Activated T-cell treated with anti-CD3 and anti-CD28 coated beads, Interleukin-2, amount 50 U/mL, for 72 hours (primary cell): ENCODE measurements around the gene PTPMT1. TPM values are rescaled to one million over a fixed set of nuclear protein-coding genes. Genes with fewer than 3 reads are reported as not detected.

Experiments
- ATAC-seq, 2 donors: fragments of 150-1000 bp; cut with Tn5 transposase; replicated peaks in 1 of 2; 2 replicates each; pipeline ENCODE4 v1.10.0; 2021; ENCODE audit warnings: moderate library complexity in 2 of 2, mild to moderate bottlenecking in 1 of 2
- DNase-seq, 2 donors: peaks; one replicate each; pipeline ENCODE4 v3.0.0; 2021 to 2022; ENCODE audit warnings: mixed read lengths in 1 of 2
- H3K27ac Mint-ChIP-seq: one replicate; pipeline ENCODE4 v1.8.0; 2022; ENCODE audit warnings: mild to moderate bottlenecking, moderate library complexity, mixed read lengths
- H3K27me3 Mint-ChIP-seq: one replicate; pipeline ENCODE4 v1.8.0; 2022; ENCODE audit warnings: low read depth, mixed read lengths
- H3K36me3 Mint-ChIP-seq, 2 donors: one replicate each; pipeline ENCODE4 v1.8.0; 2022; ENCODE audit warnings: mixed read lengths in 2 of 2, mild to moderate bottlenecking in 1 of 2; ENCODE audit not compliant: insufficient read depth in 2 of 2
- H3K4me1 Mint-ChIP-seq: one replicate; pipeline ENCODE4 v1.8.0; 2022; ENCODE audit warnings: low read depth, mixed read lengths
- H3K4me3 Mint-ChIP-seq, 2 donors: one replicate each; pipeline ENCODE4 v1.8.0; 2022; ENCODE audit warnings: mild to moderate bottlenecking in 2 of 2, mixed read lengths in 2 of 2, moderate library complexity in 2 of 2
- H3K9me3 Mint-ChIP-seq, 2 donors: one replicate each; pipeline ENCODE4 v1.8.0; 2022; ENCODE audit warnings: mixed read lengths in 2 of 2
- total RNA-seq, 2 donors: library from RNA; stranded (reverse); gene quantifications; one replicate each; pipeline ENCODE4 v1.2.3, GENCODE V29; 2022

Gene PTPMT1
- total RNA-seq, 2 donors from 2014 or later = 37.0 to 40.1 TPM

- no peak overlapping the region for H3K27ac Mint-ChIP-seq
- no peaks in the 10 kb centered on the region for H3K36me3 Mint-ChIP-seq
- no peak for ATAC-seq
- H3K4me3 Mint-ChIP-seq = no peak overlapping the region
- no peak for DNase-seq
- H3K9me3 Mint-ChIP-seq = no peaks in the 10 kb centered on the region
- peaks cover 10% of the 10 kb centered on the region for H3K4me1 Mint-ChIP-seq
- peaks cover 44% of the 10 kb centered on the region for H3K27me3 Mint-ChIP-seq
Observed at GRCh38 chr11:47591764-47592163, 26.4 kb downstream of the PTPMT1 start.

DNA sequence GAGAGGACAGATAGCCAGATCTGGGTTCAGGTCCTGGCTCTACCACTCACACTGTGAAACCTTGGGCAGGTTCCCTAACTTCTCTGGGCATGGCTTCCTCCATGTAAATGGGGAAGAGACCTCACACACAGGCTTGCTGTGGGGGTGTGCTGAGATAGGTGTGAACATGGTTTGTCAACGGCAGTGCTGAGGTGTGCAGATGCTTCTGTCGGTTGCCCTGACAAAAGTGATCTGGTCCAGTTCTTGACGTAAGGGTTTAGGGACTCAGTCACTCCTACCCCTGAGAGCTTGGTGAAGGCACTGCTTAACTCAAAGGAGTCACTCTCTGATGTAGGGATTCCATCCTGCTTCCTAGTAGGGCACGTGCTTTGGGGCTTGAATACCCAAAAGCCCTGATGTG is 26.9 kb downstream of the PTPMT1 start:
- DNase-seq (no peak), ATAC-seq (no peak)
- H3K4me3 Mint-ChIP-seq = no peak overlapping the region
- H3K36me3 Mint-ChIP-seq = no peaks in the 10 kb centered on the region
- peaks cover 44% of the 10 kb centered on the region for H3K27me3 Mint-ChIP-seq
- H3K9me3 Mint-ChIP-seq = no peaks in the 10 kb centered on the region
- H3K27ac Mint-ChIP-seq = no peak overlapping the region
- H3K4me1 Mint-ChIP-seq = peaks cover 10% of the 10 kb centered on the region

DNA sequence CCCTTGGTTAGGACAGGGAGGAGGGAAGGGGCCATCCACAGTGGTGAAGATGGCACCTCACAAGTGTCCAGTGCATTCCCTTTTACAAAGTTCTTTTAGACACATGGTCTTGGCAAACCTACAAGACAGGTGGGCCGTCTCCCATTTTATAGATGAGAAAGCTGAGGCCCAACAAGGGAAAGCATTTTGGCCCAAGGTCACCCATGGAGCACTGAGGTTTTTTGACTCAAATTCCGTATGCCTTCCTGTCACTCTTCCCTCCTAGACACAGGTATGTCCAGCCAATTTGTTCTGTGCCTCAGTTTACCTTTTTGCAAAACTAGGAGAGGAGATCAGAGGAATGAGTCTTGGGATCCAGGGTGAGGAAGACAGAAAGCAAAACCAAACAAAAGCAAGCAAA is 27.6 kb downstream of the PTPMT1 start:
- H3K4me1 Mint-ChIP-seq = peaks cover 10% of the 10 kb centered on the region
- H3K27ac Mint-ChIP-seq = no peak overlapping the region
- no peak overlapping the region for H3K4me3 Mint-ChIP-seq
- DNase-seq (no peak), ATAC-seq (no peak)
- no peaks in the 10 kb centered on the region for H3K36me3 Mint-ChIP-seq
- H3K9me3 Mint-ChIP-seq = no peaks in the 10 kb centered on the region
- H3K27me3 Mint-ChIP-seq = peaks cover 44% of the 10 kb centered on the region

- Mint-ChIP-seq H3K9me3 (no peaks in the 10 kb centered on the region), H3K36me3 (no peaks in the 10 kb centered on the region), H3K4me1 (peaks cover 10% of the 10 kb centered on the region), H3K27ac (no peak overlapping the region), H3K27me3 (peaks cover 44% of the 10 kb centered on the region), H3K4me3 (peak overlapping the region; percentile 34 to 43)
- DNase-seq (no peak), ATAC-seq (no peak)
Observed at GRCh38 chr11:47593492-47593933, 28.1 kb downstream of the PTPMT1 start.

GRCh38 chr11:47593934-47594855 is 28.8 kb downstream of the PTPMT1 start, which contains the start of gene C1QTNF4:
TSS of gene C1QTNF4 (minus strand) at chr11:47594411. CDS start at chr11:47590810, 3,601 bp downstream.
- no peak for ATAC-seq
- Mint-ChIP-seq H3K27ac (no peak within 1 kb of the TSS), H3K4me3 (peak within 1 kb of the TSS; percentile 34 to 43), H3K36me3 (no peaks in the 10 kb centered on the region), H3K4me1 (peaks cover 10% of the 10 kb centered on the region), H3K27me3 (peaks cover 44% of the 10 kb centered on the region), H3K9me3 (no peaks in the 10 kb centered on the region)
- no peak for DNase-seq

- Mint-ChIP-seq H3K27me3 (peaks cover 44% of the 10 kb centered on the region), H3K36me3 (no peaks in the 10 kb centered on the region), H3K27ac (no peak overlapping the region), H3K4me1 (peaks cover 10% of the 10 kb centered on the region), H3K4me3 (no peak overlapping the region), H3K9me3 (no peaks in the 10 kb centered on the region)
- DNase-seq (no peak), ATAC-seq (peak; percentile 12 to 20)
Observed at GRCh38 chr11:47595029-47595428, 29.6 kb downstream of the PTPMT1 start.

DNA sequence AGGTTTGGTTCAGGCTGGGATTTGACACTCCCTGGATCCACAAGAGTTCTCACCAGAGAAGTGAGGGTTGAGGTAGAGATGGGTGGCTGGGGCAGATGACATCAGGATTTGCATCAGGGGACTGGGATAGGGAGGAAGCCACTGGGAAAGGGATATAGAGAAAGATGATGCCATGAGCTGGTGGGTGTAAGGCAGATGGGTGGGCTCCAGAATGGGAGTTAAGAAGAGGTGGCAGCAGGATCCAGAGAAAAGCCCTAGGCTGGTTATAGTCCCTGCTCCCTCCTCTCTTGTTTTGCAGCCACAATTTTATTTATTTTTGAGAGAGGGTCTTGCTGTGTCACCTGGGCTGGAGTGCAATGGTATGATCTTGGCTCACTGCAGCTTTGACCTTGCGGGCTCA is 30.6 kb downstream of the PTPMT1 start:
- peaks cover 44% of the 10 kb centered on the region for H3K27me3 Mint-ChIP-seq
- no peak for ATAC-seq

GRCh38 chr11:47599902-47600301 is 34.5 kb downstream of the PTPMT1 start:
- Mint-ChIP-seq H3K27me3 (peaks cover 13% of the 10 kb centered on the region), H3K4me1 (no peaks in the 10 kb centered on the region), H3K36me3 (no peaks in the 10 kb centered on the region), H3K4me3 (no peak overlapping the region), H3K9me3 (no peaks in the 10 kb centered on the region), H3K27ac (no peak overlapping the region)
- no peak for ATAC-seq
- no peak for DNase-seq

More for the DNA sequence above, 30.6 kb downstream of the PTPMT1 start:
- no peak overlapping the region for H3K4me3 Mint-ChIP-seq
- H3K27ac Mint-ChIP-seq = no peak overlapping the region
- H3K36me3 Mint-ChIP-seq = no peaks in the 10 kb centered on the region
- DNase-seq = no peak
- peaks cover 10% of the 10 kb centered on the region for H3K4me1 Mint-ChIP-seq
- no peaks in the 10 kb centered on the region for H3K9me3 Mint-ChIP-seq

GRCh38 chr11:47603295-47603694 is 37.9 kb downstream of the PTPMT1 start:
- Mint-ChIP-seq H3K4me1 (no peaks in the 10 kb centered on the region), H3K4me3 (no peak overlapping the region), H3K27me3 (no peaks in the 10 kb centered on the region), H3K27ac (no peak overlapping the region), H3K9me3 (no peaks in the 10 kb centered on the region), H3K36me3 (no peaks in the 10 kb centered on the region)
- no peak for ATAC-seq
- no peak for DNase-seq

- Mint-ChIP-seq H3K36me3 (no peaks in the 10 kb centered on the region), H3K27ac (no peak overlapping the region), H3K27me3 (no peaks in the 10 kb centered on the region), H3K9me3 (no peaks in the 10 kb centered on the region), H3K4me3 (no peak overlapping the region), H3K4me1 (no peaks in the 10 kb centered on the region)
- DNase-seq (no peak), ATAC-seq (no peak)
Observed at GRCh38 chr11:47605921-47606320, 40.5 kb downstream of the PTPMT1 start.

- Mint-ChIP-seq H3K4me1 (no peaks in the 10 kb centered on the region), H3K4me3 (no peak overlapping the region), H3K36me3 (no peaks in the 10 kb centered on the region), H3K27ac (peak overlapping the region; percentile 17), H3K9me3 (no peaks in the 10 kb centered on the region), H3K27me3 (no peaks in the 10 kb centered on the region)
- DNase-seq = no peak
- no peak for ATAC-seq
Observed at GRCh38 chr11:47606731-47607130, 41.3 kb downstream of the PTPMT1 start.

DNA sequence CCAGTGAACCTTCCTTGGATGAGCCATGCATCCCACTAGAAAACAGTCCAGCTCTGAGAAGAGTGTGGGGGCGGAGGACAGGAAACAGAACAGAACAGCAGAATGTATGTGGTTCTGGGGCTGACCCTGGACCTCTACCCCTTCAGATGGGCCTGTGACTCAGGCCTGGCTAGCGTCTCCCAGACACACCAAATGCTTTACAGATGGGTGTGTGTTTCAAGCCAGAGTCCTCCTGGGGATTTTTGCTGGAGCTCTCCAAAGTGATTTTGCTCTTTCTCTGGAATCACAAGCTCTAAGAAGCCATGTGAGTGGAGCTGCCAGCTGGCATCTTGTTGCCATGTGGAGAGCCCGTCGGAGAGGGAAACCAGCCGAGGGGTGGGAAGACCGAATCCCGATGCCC is 42.0 kb downstream of the PTPMT1 start:
- Mint-ChIP-seq H3K9me3 (no peaks in the 10 kb centered on the region), H3K27ac (no peak overlapping the region), H3K27me3 (no peaks in the 10 kb centered on the region), H3K4me3 (no peak overlapping the region), H3K36me3 (no peaks in the 10 kb centered on the region), H3K4me1 (no peaks in the 10 kb centered on the region)
- DNase-seq = no peak
- ATAC-seq = no peak

DNA sequence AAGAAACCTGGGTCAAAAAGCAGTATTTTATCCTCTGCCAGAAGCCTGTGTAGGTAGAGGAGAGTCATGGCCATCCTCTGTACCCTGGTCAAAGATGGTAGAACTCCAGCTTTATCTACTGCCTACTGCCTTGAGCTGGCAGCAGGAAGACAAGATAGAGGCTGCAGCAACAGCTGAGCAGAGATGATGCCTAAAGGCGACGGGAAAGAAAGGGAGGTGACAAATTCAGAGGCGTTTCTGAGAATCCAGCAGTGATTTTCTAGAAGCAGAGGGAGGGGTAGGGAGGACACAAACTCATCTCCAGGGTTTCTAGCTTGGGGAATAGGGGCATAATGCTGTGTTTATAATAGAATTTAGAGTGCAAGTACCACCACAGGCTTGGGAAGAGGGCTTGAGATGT is 44.3 kb downstream of the PTPMT1 start:
- ATAC-seq (no peak), DNase-seq (no peak)
- no peaks in the 10 kb centered on the region for H3K27me3 Mint-ChIP-seq
- H3K4me1 Mint-ChIP-seq = no peaks in the 10 kb centered on the region
- no peaks in the 10 kb centered on the region for H3K9me3 Mint-ChIP-seq
- H3K27ac Mint-ChIP-seq = no peak overlapping the region
- H3K4me3 Mint-ChIP-seq = no peak overlapping the region
- H3K36me3 Mint-ChIP-seq = no peaks in the 10 kb centered on the region
